ENCODE data around the gene MOK.

Gene MOK

DNA sequence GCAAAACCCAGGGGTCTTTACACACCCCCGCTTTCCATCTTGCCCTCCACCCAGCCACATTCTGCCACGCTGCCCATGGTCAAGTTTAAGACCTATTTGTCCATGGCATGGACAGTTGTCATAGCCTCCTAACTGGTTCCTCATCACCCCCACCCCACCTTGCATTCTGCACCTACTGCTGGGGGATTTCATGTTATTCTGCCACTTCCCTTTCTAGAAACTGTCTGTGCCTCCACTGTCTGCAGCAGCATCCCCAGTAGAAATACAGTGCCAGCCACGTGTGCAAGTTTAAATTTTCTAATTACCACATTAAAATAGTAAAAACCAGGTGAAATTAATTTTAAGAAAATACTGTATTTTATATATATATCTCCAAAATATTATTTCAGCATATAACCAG, 102.0 kb downstream of the MOK start:
- H3K79me2 ChIP-seq (ENCODE audit: insufficient read depth, low read depth) = 0 out of 2 replicates have a peak, but pooled peaks cover 11% of the 10 kb centered on the region

DNA sequence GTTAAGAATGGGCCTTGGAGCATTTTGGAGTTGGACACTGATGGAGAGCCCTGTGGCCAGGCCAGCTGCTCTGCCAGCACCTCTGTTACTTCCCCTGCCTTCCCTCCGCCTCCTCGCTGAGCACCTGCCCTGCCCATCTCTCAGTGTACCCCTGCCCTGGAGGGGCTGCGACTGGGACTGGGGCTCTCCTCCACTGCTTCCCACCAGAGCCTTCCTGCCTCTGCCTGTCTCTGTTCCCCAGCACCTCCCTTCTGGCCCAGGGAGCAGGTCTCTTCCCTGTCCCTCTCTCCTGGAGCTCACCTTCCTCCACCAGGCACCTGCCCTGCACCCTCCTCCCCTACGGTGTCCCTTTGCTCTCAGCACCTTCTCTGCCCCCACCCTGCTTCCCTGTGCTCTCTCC, 103.2 kb downstream of the MOK start:
- peak overlapping the region; percentile 32; the same call in 1 of the 2 replicates for H3K4me2 ChIP-seq
- no peaks in the 10 kb centered on the region for H3K27me3 ChIP-seq (ENCODE audit: insufficient read depth, low read depth)
- no peak overlapping the region for H2AFZ ChIP-seq (ENCODE audit: low read depth)
- H3K4me1 ChIP-seq (ENCODE audit: low read depth, poor library complexity, severe bottlenecking) = peaks cover 31% of the 10 kb centered on the region
- no peak overlapping the region for H3K27ac ChIP-seq
- H3K79me2 ChIP-seq (ENCODE audit: insufficient read depth, low read depth) = 0 out of 2 replicates have a peak, but pooled peaks cover 11% of the 10 kb centered on the region
- no peak overlapping the region for H3K9ac ChIP-seq
- no peaks in the 10 kb centered on the region for H4K20me1 ChIP-seq (ENCODE audit: insufficient read depth)
- no peaks in the 10 kb centered on the region for H3K36me3 ChIP-seq (ENCODE audit: insufficient read depth)
- no peak overlapping the region for H3K4me3 ChIP-seq (IDR thresholded peaks at IDR 0.05; ENCODE audit: insufficient read depth, low read depth, low read length)
- TF ChIP-seq, protein P1, sequence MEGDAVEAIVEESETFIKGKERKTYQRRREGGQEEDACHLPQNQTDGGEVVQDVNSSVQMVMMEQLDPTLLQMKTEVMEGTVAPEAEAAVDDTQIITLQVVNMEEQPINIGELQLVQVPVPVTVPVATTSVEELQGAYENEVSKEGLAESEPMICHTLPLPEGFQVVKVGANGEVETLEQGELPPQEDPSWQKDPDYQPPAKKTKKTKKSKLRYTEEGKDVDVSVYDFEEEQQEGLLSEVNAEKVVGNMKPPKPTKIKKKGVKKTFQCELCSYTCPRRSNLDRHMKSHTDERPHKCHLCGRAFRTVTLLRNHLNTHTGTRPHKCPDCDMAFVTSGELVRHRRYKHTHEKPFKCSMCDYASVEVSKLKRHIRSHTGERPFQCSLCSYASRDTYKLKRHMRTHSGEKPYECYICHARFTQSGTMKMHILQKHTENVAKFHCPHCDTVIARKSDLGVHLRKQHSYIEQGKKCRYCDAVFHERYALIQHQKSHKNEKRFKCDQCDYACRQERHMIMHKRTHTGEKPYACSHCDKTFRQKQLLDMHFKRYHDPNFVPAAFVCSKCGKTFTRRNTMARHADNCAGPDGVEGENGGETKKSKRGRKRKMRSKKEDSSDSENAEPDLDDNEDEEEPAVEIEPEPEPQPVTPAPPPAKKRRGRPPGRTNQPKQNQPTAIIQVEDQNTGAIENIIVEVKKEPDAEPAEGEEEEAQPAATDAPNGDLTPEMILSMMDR (conservative IDR thresholded peaks at IDR 0.05; ENCODE audit: low read depth, low read length) = no peak

More for the DNA sequence above, 102.0 kb downstream of the MOK start:
- no peaks in the 10 kb centered on the region for H3K36me3 ChIP-seq (ENCODE audit: insufficient read depth)
- TF ChIP-seq, protein P1 (conservative IDR thresholded peaks at IDR 0.05; ENCODE audit: low read depth, low read length) = no peak
- no peak overlapping the region for H3K4me2 ChIP-seq
- no peak overlapping the region for H2AFZ ChIP-seq (ENCODE audit: low read depth)
- no peaks in the 10 kb centered on the region for H3K27me3 ChIP-seq (ENCODE audit: insufficient read depth, low read depth)
- no peaks in the 10 kb centered on the region for H4K20me1 ChIP-seq (ENCODE audit: insufficient read depth)
- H3K27ac ChIP-seq = no peak overlapping the region
- peaks cover 31% of the 10 kb centered on the region for H3K4me1 ChIP-seq (ENCODE audit: low read depth, poor library complexity, severe bottlenecking)
- H3K4me3 ChIP-seq (IDR thresholded peaks at IDR 0.05; ENCODE audit: insufficient read depth, low read depth, low read length) = no peak overlapping the region
- H3K9ac ChIP-seq = no peak overlapping the region

DNA sequence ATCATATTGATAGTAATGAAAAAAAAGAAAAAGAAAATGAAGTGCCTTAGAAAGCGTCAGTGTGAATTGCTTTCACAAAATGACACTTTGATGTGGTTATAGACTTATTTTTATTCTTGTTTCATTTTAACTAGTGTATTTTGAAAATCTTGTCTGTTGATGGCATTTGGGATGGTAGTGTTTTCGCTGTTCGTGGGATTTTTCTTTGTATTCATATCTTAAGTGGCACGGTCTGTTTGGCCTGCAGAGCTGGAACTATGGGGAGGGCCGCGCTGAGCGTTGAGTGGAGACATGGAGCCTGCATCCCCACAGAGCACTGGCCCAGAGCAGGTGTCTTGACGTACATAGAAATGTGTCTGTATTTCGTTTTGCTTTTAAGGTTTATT, 103.6 kb downstream of the MOK start:
- Histone ChIP-seq H3K4me3 (IDR thresholded peaks at IDR 0.05; ENCODE audit: insufficient read depth, low read depth, low read length) (no peak overlapping the region), H3K27me3 (ENCODE audit: insufficient read depth, low read depth) (no peaks in the 10 kb centered on the region), H3K4me1 (ENCODE audit: low read depth, poor library complexity, severe bottlenecking) (peaks cover 31% of the 10 kb centered on the region), H3K79me2 (ENCODE audit: insufficient read depth, low read depth) (0 out of 2 replicates have a peak, but pooled peaks cover 11% of the 10 kb centered on the region), H2AFZ (ENCODE audit: low read depth) (no peak overlapping the region), H4K20me1 (ENCODE audit: insufficient read depth) (no peaks in the 10 kb centered on the region), H3K4me2 (peak overlapping the region; percentile 32), H3K27ac (peak overlapping the region; percentile 7; the same call in 1 of the 2 replicates), H3K9ac (no peak overlapping the region), H3K36me3 (ENCODE audit: insufficient read depth) (no peaks in the 10 kb centered on the region)
- TF ChIP-seq, protein P1 (conservative IDR thresholded peaks at IDR 0.05; ENCODE audit: low read depth, low read length) = no peak

DNA sequence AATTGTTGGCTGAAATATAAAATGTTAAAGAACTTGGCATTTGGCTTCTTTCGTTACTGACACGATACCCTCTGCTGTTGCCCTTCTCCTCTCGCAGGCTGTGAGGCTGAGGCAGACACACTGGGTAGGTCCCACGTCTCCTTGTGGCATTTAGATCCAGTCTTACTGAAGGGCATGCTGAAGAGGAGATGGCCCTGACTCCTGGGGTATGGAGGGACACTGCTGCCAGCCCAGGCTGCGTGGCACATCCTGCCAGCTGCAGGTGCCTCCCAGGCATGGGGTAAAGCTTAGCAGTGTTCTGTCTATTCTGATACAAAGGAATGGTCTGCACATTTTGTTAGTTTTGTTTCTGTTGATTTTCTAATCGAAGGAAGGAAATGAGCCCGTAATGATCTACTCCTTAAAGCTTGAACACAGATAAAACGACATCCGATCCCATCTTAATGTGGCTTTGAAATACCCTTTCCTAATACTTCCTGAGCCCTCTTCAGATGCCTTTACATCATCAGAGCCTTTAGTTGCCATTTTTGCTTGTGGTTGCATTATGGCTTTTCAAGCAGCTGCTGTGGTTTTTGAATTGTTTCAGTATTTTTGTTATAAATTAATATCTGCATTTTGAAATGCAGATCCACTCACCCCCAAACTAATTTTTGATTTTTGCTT, 104.1 kb downstream of the MOK start:
- Histone ChIP-seq H3K36me3 (ENCODE audit: insufficient read depth) (no peaks in the 10 kb centered on the region), H3K4me2 (peak overlapping the region; percentile 32), H4K20me1 (ENCODE audit: insufficient read depth) (no peaks in the 10 kb centered on the region), H3K9ac (no peak overlapping the region), H3K27me3 (ENCODE audit: insufficient read depth, low read depth) (no peaks in the 10 kb centered on the region), H3K4me3 (IDR thresholded peaks at IDR 0.05; ENCODE audit: insufficient read depth, low read depth, low read length) (no peak overlapping the region), H3K79me2 (ENCODE audit: insufficient read depth, low read depth) (0 out of 2 replicates have a peak, but pooled peaks cover 12% of the 10 kb centered on the region), H3K4me1 (ENCODE audit: low read depth, poor library complexity, severe bottlenecking) (peaks cover 31% of the 10 kb centered on the region), H2AFZ (ENCODE audit: low read depth) (no peak overlapping the region), H3K27ac (peak overlapping the region; percentile 7; the same call in 1 of the 2 replicates)
- TF ChIP-seq, protein P1 (conservative IDR thresholded peaks at IDR 0.05; ENCODE audit: low read depth, low read length) = no peak

Data from KMS-11 (cell line).